Measurements from ENCODE around the gene KAZN.

Gene KAZN

DNA sequence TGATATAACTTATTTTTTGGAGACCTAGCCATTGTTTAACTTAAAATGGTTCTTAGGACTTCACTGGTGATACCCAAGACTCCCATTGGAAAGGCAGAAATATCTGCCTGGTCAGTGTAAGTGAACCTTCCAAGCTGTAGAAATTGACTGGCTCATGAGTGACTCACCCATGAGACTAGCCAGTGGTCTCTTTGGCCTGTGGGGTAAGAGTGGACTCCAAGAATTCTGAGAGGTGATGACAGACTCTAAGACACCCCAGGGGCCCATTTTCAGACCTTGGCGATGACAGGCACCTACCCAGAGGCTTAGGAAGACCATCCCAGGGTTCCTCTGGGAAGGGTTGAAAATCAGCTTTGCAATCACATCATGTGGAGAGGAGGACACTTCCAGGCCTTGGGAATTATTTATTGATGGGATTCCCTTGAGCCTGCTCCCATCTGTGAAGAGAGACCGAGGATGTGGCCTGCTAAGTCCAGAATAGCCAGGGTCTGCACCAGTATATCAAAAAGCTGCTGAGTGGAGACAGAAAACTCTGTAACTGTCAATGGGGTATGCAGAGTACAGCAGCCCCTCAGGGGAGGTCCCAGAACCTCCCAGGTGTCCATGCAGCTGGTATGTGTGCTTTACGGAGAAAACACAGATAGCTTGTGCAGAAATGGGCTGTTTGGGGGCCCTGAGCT, 78.9 kb downstream of the KAZN start:
- no peak for DNase-seq (ENCODE audit: low spot score)

DNA sequence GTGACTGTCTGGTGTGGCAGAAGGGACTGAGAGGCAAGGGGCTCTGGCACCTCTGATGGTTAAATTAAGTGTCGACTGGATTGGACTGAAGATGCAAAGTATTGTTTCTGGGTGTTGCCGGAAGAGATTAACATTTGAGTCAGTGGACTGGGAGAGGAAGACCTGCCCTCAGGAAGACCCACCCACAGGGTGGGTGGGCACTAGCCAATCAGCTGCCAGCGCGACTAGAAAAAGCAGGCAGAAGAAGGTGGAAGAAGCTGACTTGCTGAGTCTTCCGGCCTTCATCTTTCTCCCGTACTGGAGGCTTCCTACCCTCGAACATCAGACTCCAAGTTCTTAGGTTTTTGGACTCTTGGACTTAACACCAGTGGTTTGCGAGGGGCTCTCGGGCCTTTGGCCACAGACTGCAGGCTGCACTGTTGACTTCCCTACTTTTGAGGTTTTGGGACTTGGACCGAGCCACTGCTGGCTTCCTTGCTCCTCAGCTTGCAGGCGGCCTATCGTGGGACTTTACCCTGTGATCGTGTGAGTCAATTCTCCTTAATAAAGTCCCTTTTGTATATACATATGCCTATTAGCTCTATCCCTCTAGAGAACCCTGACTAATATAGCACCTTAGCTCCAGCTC, 79.6 kb downstream of the KAZN start:
- no peak for DNase-seq (ENCODE audit: low spot score)

DNA sequence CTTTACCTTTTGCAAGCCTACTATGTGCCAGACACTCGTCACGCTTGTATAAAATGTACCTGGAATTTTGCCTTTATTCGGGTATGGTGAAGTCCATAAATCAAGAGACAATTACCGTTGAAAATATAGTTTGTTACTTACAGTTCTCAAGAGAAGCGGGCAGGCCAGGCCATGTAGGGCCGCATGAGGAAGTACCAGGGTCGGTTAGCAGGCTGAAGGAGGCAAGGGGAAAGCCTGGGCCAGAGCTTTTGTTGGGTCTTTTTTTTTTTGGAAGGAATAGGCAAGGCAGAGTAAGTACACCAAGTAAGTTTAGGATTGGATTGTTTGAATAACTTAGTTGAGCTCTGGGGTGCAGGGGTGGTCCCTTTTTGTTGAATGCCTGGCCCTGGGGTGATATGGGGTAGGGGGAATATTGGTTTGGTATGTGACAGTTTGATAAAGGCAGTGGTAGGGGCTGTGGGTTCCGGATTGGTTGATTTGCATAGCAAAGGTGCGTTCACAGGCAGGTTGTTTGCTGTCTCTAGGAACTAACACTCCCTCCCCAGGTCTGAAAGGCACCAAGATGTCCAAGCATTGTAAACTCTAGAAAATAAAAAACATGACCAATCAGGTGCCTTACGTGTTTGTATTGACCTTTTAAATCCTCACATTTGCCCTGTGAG, 80.7 kb downstream of the KAZN start:
- no peak for DNase-seq (ENCODE audit: low spot score)

DNA sequence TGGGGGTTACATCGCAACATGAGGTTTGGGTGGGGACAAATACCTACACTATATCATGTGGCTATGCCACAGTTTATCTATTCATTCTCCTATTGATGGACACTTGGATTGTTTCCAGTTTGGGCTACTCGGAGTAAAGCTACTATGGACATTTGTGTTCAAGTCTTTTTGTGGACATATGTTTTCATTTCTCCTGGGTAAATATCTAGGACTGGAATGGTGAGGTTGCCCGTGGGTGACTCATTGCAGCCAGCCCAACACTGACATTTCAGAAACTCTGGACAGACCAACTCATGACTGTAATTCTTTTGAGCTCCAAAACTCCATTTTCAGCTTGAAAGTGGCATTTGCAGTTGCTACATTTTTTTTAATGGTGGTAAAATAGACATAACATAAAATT, 82.7 kb downstream of the KAZN start:
- no peak for DNase-seq (ENCODE audit: low spot score)

DNA sequence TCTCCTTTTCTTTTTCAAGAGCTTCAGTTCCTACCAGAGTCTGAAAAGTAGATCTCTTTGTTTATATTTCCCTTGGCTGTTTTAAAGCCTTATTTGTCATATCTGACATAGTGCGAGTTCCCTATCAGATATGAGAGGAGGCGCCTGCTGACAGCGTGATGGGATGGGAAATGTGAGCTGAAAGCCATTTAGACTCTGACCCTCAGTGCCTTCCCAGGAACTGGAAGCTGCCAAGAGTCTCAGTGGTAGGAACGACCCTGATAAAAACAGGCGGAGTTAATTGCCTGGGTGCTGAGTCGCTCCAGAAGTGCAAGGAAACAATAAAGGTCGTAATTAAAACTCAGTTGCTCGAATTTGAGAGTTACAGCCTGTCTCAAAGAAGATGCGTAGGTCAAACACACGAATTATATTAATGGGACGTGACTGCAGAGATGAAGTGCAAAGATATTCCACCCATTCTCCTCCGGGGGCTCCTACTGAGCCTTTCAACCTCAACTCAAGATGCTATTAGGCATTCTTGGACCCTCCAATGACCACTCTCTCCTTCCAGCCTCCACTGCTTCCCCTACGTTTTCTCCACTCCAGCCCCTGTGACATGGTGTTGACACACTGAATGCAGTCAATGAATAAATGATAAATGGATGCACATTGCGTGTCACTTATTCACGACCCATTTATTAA, 84.6 kb downstream of the KAZN start:
- DNase-seq (ENCODE audit: low spot score), result no peak

DNA sequence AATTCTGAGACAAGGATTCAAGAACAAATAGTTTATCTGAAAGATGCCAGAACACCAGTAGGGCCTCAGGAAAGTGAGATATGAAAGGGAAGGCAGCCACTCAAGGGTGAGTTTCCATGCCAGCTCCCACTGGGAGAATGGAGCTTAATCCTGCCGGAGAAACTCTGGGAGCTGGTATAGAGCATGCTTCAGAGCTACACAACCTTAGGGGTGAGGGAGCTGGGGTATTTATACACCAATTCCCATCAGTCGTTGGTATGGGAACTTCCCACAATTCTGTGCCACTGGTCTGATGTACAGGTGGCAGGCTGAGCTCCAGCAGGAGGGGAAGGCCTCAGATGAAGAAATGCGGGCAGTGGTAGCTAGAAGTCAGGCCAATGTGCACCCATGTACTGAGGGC, 86.6 kb downstream of the KAZN start:
- DNase-seq (ENCODE audit: low spot score), result no peak

DNA sequence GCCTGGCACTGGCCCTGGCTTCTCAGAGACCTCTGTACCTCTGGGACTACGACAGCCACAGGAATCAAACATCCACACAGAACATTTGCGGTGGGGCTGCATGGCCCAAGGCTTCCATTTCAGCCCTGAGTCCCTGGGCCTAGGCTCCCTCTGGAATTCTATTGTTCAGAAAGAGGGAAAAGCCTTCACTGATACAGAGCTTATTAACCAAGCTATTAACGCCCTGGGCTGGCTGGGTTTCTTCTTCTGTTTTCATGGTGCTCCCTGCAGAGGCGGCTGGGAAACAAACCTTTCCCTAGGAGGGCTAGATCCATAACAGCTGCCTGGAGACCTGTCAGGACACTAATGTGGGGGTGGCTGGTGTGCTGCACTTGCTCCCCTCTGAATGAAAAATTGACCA, 88.2 kb downstream of the KAZN start:
- DNase-seq (ENCODE audit: low spot score), result no peak

DNA sequence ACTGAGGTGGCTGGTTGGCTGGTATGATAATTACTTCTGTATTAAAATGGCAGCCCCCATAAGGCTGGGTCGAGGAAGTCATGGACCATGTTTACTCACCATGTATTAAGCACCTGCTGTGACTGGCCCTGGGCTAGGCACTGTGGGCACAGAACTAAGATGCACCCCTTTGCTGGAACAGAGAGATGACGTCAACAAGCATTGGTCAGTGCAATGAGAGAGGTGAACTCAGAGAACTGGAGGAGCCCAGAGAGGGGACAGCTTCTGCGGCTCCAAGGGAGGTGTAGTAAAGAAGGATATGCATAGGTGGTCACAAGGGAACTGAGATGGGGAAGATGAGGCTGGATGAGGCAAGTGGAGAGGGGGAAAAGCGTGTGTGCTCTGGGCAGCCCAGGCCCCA, 88.7 kb downstream of the KAZN start:
- no peak for DNase-seq (ENCODE audit: low spot score)

DNA sequence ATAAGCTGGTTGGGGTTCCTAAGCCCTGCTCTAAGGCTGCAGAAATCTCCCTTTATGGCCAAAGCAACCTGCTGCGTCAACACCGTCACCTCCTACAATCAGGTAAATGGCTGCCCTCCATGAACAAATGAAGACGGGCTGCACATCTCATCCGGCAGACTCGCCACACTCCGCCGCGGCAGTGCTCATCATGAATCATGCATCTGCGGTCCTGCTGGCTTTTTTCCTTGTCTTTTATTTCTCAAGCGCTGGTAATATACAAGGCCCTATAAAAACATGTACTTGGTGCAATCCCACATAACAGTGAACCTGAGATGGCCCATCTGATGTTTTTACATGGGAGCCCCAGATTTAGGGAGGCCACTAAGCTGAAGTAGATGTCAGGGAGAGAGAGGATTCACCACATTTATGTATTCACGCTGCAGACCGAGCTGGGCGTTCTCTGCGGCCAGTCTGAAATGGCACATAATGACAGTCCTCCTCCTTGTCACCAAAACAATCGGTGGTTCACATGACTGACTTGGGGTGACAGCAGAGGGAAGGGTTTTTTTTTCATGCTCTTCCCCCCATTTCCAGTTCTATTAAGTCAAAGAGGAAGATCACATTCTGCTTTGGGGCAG, 91.6 kb downstream of the KAZN start:
- DNase-seq (ENCODE audit: low spot score), result no peak

DNA sequence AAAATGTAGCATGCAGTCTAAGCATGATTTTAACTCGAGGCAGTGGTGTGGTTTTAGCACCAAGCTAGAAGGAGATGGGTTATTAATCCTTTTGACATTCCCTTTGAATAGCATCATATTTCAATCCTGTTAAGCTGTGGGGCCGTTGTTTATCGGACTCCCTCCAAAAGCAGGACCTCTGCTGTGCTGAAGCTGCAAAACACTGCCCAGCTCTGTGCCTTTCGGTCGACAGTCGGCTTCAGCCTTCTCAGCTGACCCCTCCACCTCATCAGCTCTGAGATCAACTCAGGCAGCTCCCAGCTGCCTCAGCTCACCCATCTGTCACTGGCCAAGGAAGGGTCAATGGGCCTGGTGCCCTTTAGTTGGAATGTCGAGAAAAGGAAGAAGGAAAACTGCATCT, 95.5 kb downstream of the KAZN start:
- DNase-seq (ENCODE audit: low spot score), result no peak

DNA sequence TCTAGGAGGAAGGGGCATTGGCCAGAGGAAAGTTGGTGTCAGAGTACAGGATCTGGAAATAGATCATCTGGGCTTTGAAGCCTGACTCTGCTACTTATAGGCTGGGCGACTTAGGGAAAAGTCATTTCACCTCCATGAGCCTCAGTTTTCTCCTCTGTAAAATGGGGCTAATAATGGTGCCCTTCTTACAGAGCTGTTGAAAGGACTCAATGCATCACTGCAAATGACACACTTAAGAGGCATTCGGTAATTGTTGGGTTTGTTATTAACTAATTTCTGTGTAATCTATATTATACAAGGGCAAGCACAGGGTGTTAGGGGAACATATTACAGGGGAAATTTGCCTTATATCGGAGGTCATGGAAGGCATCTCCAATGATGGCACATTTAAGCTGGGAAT, 96.1 kb downstream of the KAZN start:
- DNase-seq (ENCODE audit: low spot score), result no peak

DNA sequence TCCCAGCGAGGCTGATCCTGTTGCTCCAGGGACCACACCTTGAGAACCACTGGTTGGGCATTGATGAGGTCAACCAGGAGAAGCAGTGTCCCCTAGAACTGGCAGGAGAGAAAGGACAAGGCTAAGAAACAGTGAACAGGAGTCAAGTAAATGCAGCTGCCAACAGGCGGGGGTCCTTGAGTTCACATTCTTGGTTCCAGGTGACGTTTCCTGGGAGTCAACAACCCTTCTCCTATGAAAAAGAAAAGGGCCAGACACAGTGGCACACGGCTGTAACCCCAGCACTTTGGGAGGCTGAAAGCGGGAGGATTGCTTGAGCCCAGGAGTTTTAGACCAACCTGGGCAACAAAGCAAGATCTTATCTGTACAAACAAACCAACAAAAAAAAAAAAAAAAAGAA, 98.3 kb downstream of the KAZN start:
- no peak for DNase-seq (ENCODE audit: low spot score)

DNA sequence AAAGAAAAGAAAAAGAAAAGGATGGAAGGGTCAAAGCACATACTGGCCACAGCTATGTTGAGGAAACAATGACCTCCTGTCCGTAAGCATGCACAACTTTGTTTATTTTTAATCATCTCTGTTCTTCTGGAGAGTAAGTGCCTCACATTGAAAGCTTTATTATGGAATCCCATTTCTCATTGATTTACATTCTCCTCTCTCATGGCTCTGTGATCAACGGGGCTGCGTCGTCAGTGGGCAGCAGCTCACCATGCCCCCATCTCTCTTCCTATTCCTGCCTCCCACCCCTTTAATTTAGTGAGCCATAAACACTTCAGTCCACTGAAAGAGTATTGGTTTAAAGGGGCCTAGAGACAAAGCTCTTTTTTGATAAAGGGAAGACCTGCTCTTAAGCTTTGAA, 98.9 kb downstream of the KAZN start:
- DNase-seq (ENCODE audit: low spot score), result no peak

DNA sequence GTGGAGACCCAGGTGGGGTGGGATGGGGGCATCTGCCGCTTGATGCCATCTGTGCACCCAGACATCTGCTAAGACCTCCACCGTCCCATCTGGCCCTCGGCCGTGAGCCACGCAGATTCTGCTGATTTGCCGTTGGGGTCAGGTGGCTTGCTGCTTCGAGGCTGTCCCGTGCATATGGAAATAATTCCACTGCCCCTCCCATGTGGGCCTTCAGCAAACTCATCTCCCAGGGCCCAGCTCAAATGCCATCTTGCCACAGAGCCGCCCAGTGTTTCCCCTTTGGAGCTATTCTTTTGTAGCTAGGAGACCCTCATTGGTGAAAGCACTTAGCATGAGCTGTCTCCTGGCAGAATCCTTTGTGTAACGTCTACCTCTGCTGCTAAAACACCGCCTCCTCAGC, 99.8 kb downstream of the KAZN start:
- no peak for DNase-seq (ENCODE audit: low spot score)

DNA sequence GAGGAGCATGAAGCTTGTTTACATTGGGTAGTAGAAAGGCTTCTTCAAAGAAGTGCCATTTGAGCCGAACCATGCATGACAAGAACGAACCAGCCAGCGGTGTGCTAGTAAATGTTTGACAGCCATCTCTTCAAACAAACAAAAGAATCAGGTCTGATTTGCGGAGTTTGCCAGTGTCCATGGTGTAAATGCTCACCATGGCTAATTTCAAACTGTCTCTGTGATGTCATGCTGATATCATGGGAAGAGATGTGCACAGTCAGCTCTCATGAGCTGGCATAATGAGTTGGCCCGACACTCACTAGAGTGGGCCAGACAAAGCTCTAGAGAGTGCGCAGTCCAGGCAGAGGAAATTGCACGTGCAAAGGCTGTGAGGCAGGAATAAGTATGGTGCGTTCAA, 101.1 kb downstream of the KAZN start:
- no peak for DNase-seq (ENCODE audit: low spot score)

DNA sequence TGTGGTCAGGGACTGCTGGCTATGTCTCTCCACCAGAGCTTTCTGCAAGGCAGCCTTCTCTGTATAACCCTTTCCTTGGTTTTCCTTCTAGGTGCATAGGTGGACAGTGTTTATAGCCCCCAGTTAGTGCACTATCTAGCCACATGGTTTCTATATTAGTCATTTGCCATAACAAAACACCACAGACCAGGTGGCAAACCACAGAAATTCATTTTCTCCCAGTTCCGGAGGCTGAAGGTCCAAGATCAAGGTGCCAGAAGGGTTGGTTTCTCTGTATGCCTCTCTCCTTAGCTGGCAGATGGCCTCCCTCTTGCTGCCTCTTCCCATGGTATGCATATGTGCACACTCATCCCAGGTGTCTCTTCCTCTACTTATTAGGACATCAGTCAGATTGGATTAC, 106.4 kb downstream of the KAZN start:
- DNase-seq (ENCODE audit: low spot score), result no peak

DNA sequence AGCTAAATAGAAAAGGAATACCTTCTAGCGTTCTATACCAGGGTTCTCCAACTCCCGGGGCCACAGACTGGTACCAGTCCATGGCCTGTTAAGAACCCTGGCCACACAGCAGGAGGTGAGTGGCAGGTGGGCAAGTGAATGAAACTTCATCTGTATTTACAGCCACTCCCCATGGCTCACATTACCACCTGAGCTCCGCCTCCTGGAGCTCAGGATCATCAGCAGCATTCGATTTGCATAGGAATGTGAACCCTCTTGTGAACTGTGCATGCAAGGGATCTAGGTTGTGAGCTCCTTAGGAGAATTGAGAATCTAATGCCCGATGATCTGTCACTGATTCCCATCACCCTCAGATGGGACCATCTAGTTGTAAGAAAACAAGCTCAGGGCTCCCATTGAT, 107.3 kb downstream of the KAZN start:
- DNase-seq (ENCODE audit: low spot score), result no peak

DNA sequence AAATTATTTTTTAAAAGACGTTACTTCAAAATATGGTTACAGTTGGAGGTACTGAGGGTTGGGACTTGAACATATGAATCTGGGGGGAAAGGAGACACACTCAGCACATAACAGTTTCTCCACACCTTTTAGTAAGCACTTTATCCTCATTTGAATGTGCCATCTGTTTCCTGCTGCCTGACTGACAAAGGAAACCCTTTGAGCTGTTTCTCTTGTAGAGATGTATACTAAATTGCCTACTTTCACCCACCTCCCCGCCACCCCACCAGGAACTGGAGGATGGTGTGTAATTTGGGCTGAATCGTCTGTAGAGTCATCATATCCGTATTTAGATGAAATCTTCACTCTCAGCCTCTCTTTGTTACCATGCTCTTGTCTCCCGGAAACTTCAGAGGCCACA, 108.1 kb downstream of the KAZN start:
- DNase-seq (ENCODE audit: low spot score), result no peak

DNA sequence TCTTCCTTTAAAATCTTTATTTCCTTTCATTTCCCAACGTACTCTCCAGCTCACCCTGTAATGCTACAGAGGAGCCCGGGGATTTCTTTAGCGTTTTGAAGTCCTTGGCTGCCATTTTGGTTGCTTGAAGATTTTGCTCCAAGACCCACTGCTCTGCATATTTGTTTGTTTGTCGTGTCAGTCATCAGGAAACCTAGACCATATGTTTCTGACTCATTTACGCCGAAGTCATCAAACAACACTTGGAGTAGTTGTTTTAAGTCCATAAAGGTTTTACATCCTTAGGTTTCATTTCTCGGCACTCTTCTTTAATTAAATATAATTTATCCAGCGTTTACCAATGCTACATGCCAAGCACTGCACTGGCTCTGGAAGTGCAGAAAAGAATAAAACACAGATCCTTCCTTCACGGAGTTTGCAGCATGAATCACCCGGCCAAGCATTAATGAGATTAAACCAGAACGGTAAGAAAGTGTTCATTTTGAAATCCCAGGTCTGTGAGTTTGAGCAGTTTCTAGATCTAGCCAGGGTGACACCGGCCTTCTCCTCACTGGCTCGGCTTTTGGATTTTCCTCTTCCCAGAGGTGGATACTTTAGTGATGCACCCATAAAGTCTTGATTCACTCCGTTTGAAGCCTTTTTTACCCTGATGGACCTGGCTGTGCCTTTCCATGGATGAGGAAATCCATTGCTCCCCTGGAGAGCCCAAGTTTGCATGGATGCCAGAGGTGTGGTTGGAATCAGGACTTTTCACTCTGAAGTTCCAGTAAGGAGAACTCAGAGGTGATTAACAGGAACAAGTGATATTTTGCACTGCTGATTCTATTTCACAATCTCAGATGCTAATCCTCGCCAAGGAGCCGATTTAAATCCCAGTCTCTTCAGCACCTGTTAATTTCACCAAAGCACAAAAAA, 109.3 kb downstream of the KAZN start:
- no peak for DNase-seq (ENCODE audit: low spot score)

DNA sequence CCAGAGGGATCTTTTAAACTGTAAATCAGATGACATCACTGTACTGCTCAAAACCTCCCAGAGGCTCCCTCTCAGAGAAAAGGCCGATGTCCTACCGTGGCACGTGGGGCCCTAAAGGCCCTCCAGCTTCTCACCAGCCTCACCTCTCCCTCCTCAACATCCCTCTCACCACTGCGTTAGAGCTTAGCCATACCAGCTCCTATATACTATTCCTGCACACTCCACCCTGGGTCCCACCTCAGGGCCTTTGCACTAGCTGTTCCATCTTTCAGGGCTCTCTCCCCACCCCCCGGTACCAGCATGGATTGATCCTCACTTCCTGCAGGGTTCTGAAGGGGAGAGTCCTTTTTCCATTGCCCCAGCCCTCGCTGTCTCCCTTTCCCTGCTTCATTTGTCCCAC, 111.8 kb downstream of the KAZN start:
- DNase-seq (ENCODE audit: low spot score), result no peak

DNA sequence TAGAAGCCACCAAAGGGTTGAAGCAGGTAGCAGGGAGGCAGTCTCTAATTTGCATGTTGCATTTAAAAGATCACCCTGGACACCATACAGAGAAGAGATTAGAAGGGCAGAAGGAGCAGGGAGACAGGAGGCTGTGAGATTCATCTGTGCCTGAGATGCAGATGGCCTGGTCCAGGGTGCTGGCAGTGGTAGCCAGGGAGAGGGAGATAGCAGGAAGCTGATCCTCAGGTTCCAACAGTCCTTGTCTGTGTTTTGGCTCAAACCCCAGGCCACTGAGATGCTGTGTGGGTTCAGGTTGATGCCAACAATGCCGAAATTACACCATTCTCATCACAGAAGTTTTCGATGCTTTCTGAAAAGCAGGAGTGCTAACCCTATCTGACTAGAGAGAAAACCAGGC, 113.7 kb downstream of the KAZN start:
- no peak for DNase-seq (ENCODE audit: low spot score)

DNA sequence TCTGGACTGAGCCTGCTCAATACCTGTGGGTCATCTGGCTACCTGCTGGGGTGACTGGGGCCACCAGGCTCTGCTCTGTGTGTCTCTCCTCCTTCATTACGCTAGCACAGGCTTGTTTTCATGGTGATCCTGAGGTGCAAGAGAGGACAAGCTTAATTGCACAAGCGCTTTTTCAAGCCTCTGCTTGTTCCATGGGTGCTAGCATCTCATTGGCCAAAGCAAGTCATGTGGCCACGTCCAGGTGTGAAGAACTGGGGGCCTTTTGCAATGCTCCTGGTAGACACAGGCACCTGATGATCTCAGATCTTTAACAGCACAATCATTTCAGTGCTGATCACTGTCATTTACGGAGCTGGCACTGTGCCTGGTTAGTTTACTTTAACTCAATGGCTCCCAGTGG, 114.6 kb downstream of the KAZN start:
- no peak for DNase-seq (ENCODE audit: low spot score)
